Small intestine (tissue), 7 donors: Measurements from ENCODE around the gene SEPTIN6. TPM values are rescaled to one million over a fixed set of nuclear protein-coding genes. Genes with fewer than 3 reads are reported as not detected.
"Not testable (repeated sequence)": the region's sequence is repeated elsewhere in the genome, so short reads cannot be mapped to it uniquely, and the experiment has no call there.

ENCODE experiments used
- DNase-seq, 2 donors: peaks; one replicate each; pipeline versions ENCODE4 v3.0.0 to v3.0.0-alpha.2; 2013
- FAIRE-seq: peaks from 2 replicates; lab custom pipeline; 2012; peaks lifted over from hg19 to GRCh38; lab: Jason Lieb, UNC
- H3K27ac ChIP-seq, 3 donors: one replicate each; pipeline ENCODE4 v1.5.1; 2013; ENCODE audit warnings: low read length in 2 of 3, mild to moderate bottlenecking in 2 of 3, control low read depth in 1 of 3, inconsistent platforms in 1 of 3, low read depth in 1 of 3, moderate library complexity in 1 of 3
- H3K27me3 ChIP-seq, 3 donors: one replicate each; pipeline ENCODE4 v1.6.1; 2013; ENCODE audit warnings: low read length in 3 of 3, inconsistent platforms in 1 of 3; ENCODE audit not compliant: control insufficient read depth in 3 of 3, insufficient read depth in 3 of 3
- H3K36me3 ChIP-seq, 3 donors: one replicate each; pipeline ENCODE4 v1.6.1; 2013; ENCODE audit warnings: low read length in 3 of 3, inconsistent platforms in 1 of 3, low read depth in 1 of 3, mild to moderate bottlenecking in 1 of 3, moderate library complexity in 1 of 3; ENCODE audit not compliant: control insufficient read depth in 3 of 3, insufficient read depth in 2 of 3
- H3K4me1 ChIP-seq, 3 donors: one replicate each; pipeline ENCODE4 v1.6.1; 2013; ENCODE audit warnings: low read length in 2 of 3, inconsistent platforms in 1 of 3, low read depth in 1 of 3, mild to moderate bottlenecking in 1 of 3, moderate library complexity in 1 of 3; ENCODE audit not compliant: control insufficient read depth in 3 of 3, insufficient read depth in 2 of 3
- H3K4me3 ChIP-seq, 3 donors: one replicate each; pipeline ENCODE4 v1.5.1; 2013; ENCODE audit warnings: low read length in 3 of 3, control low read depth in 1 of 3, inconsistent platforms in 1 of 3, low read depth in 1 of 3, mild to moderate bottlenecking in 1 of 3, moderate library complexity in 1 of 3
- H3K9me3 ChIP-seq, 2 donors: one replicate each; pipeline ENCODE4 v1.6.1; 2013; ENCODE audit warnings: low read depth in 1 of 2, low read length in 1 of 2; ENCODE audit not compliant: control insufficient read depth in 2 of 2, insufficient read depth in 1 of 2
- WGBS, 3 donors: extraction: QIAGEN DNeasy Blood & Tissue Kit; methylation state at CpG; one replicate each; pipeline ENCODE4 v1.1.7; 2013; 5-methylcytosine and 5-hydroxymethylcytosine counted together
- polyA plus RNA-seq, 4 donors: library from polyadenylated mRNA; stranded (reverse) in 3 of 4; unstranded in 1 of 4; fragments of 200-250 nt in 3 of 4; fragments of 120-200 nt in 1 of 4; gene quantifications; one replicate each; pipeline versions ENCODE4 v1.2.1 to v1.2.3, GENCODE V29; 2013
- donor health status: healthy with polysubstance abuse.
- donor health status: control.
- donor health status: control.
- donor health status: Bipolar disorder and iron deficiency.
- donor health status: healthy.

The SEPTIN6 gene
- polyA plus RNA-seq, 4 donors = 3.6 to 13.0 (median 6.9) TPM

DNA sequence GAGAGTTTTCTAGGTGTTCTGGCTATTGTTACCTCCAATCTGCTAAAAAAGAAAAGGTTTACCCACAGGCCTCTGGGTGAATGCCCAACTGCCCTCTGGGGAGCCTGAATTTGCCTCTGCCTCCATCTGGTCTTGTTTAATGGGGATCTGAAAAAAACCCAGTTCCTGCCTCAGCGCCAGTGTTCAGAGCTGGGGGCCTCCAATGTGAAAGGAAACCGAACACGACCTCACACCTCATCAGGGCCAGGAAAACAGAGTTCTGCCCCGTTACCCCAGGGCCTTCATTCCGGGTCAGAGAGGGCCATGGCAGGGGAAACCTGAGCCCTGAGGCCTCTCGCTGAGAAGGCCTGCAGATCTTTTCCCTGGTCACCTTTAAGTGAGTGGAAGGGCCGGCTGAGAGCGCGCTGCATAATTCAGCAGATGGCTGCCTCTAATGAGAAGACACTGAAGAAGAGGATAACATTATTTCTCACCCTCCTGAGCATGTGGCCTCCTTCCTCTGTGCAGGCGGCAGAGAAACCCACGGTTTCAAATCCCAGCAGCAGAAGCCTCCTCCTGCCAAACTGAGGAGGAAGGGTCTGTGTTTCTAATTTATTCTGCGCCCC lies 6.8 kb downstream of the SEPTIN6 start:
- no peaks in the 10 kb centered on the region for H3K27me3 ChIP-seq
- H3K9me3 ChIP-seq = no peaks in the 10 kb centered on the region
- no peak overlapping the region for H3K4me3 ChIP-seq
- FAIRE-seq (no peak), DNase-seq (no peak)
- H3K4me1 ChIP-seq = no peaks in the 10 kb centered on the region
- no peaks in the 10 kb centered on the region for H3K36me3 ChIP-seq
- WGBS, 3 donors = 52 to 89% (median 69%) methylated on average over 12 of the region's 12 CpGs
- H3K27ac ChIP-seq = peak overlapping the region; percentile 58 to 98 (median 75)

DNA sequence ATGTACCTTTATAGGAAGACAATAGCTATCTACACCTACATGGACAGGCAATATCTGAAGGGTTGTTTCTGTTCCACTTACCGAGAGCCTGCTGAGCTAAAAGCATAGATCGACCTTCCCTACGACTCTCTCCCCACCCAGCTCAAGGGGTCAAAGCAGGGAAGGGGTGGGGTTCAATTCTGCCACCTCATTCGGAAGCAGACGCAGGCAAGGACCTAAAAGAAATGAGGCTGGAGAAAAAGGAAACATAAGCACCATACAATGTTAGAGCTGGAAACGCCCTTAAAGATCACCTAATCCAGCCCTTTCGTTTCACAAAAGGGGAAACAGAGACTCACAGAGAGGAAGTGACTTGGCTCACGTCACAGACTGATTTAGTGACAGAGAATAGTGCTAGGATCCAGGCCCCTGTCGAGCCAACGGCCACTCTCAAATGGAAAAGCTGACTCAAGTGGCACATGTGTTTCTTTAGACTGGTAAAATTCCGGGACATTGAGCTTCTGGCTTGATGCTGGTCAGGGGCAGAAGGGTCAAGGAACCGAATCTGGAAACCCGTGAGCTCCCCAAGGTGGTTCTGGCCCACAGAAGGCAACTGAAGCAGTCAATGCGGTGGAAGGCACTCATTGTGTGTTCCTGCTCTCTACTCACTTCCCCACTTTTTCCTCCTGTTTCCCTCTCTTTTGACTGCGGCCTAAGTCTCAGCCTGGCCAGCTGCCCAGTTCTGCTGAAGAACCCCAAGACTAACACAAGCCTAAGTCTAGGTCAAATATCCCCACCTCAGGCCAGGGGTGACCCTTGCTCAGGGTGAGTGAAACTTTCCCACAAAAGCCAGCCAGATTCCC lies 7.5 kb downstream of the SEPTIN6 start:
- Histone ChIP-seq H3K36me3 (no peaks in the 10 kb centered on the region), H3K4me1 (no peaks in the 10 kb centered on the region), H3K4me3 (no peak overlapping the region), H3K27ac (peak overlapping the region; percentile 58 to 98 (median 75)), H3K27me3 (no peaks in the 10 kb centered on the region), H3K9me3 (no peaks in the 10 kb centered on the region)
- FAIRE-seq (no peak), DNase-seq (no peak)
- WGBS, 3 donors = 45 to 76% (median 47%) methylated on average over 15 of the region's 15 CpGs

DNA sequence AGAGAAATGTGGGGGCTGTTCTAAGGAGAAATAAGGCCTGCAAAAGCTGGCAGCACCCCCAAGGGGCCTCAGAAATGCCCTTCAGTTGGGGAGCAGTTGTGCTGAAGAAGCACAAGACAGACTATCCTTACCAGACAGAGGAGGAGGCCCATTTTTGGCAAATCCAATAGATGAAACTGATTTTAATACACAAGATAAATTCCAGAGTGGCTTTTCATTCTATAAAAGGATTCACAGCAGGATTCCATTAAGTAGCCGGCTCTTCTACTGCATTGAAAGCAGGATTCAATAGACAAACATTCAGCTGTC lies 8.1 kb downstream of the SEPTIN6 start:
- 45 to 63% (median 60%) methylated on average over 1 of the region's 1 CpG for WGBS, 3 donors
- no peak overlapping the region for H3K4me3 ChIP-seq
- FAIRE-seq = no peak

DNA sequence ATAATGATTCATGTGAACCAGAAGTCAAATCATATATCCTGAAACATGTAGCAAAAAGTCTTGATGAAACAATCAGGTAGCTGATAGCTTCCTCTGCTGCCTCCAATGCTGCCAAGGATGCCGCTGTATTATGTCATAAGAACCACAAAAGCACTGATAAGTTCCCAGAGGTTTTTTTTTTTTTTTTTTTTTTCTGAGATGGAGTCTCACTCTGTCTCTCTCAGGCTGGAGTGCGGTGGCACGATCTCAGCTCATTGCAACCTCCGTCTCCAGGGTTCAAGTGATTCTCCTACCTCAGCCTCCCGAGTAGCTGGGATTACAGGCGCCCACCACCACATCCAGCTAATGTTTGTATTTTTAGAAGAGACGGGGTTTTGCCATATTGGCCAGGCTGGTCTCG lies 8.7 kb downstream of the SEPTIN6 start:
- peak overlapping the region in 2 of 3 donors; percentile 38 to 75 for H3K27ac ChIP-seq
- not testable (repeated sequence) for H3K4me1 ChIP-seq, DNase-seq, FAIRE-seq, H3K4me3 ChIP-seq, H3K9me3 ChIP-seq, H3K36me3 ChIP-seq, H3K27me3 ChIP-seq
- WGBS, 3 donors = 77 to 78% (median 78%) methylated on average over 8 of the region's 8 CpGs

More for the DNA sequence above, 8.1 kb downstream of the SEPTIN6 start:
- Histone ChIP-seq H3K27me3 (no peaks in the 10 kb centered on the region), H3K36me3 (no peaks in the 10 kb centered on the region), H3K27ac (peak overlapping the region; percentile 58 to 98 (median 75)), H3K9me3 (no peaks in the 10 kb centered on the region), H3K4me1 (no peaks in the 10 kb centered on the region)
- DNase-seq = no peak

DNA sequence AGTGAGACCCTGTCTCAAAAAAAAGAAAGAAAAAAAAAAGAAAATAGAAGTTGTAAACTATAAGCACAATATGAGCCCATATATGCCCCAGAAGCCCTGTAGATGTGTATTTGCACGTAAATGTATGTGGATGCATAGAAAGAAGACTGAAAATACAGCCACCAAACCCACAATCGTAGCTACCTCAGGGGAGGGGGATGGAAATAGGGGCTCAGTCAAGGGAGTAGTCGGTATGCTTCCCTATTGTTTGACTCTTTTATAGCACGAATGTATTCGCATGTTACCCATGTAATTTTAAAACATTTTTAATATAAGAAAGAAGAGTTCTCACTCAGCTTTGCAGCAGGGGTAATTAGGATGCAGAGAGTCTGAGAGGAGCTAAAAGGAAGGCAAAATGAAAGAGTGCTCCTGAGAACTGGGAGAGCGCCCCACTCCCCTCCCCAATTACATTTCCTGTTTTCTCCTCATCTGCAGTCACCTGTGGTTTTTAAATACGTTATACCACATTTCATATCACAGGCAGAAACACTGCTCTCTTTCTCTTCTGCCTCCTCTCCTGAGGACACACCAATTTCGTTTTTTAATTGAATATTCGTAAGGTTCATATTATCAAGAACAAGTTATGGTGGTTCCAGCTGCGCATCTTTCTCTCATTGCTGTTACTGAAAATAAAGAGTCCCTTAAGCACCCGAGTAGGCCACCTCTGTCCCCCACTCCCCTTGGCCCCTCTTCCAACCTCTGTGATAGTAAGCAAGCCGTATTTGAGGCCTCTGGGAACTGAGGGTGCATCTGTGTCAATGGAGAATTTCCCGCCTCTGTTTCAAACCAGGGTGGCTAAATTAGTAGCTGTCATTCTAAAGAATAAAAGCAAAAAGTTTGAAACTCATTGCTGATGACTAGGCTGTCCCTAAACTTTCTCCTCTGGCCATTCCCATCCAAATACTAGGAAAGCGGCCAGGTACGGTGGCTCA lies 10.7 kb downstream of the SEPTIN6 start:
- Histone ChIP-seq H3K27ac (peak overlapping the region in 2 of 3 donors; percentile 59 to 82), H3K4me1 (peaks cover 0 to 1% (median 0%) of the 10 kb centered on the region in 3 donors), H3K36me3 (no peaks in the 10 kb centered on the region), H3K4me3 (no peak overlapping the region), H3K9me3 (no peaks in the 10 kb centered on the region), H3K27me3 (no peaks in the 10 kb centered on the region)
- DNase-seq = peak in 1 of 2 donors; percentile 26
- FAIRE-seq = no peak
- WGBS, 3 donors = 58 to 79% (median 72%) methylated on average over 15 of the region's 15 CpGs

DNA sequence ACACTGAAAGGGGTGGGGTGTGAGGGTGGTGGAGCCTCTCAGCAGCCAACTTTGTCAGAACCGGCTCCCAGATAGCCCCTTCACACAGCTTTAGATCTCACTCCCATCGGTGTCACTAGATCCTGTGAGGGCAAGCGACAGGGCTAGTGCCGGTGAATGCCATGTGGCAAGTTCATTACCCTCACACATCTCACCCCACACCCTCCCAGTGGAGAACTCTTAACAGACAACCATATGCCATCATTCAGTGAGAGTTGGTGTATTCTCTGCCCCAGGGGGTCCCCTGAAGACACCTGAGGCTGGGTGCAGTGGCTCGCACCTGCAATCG lies 15.3 kb downstream of the SEPTIN6 start:
- DNase-seq = no peak
- FAIRE-seq = no peak
- H3K4me3 ChIP-seq = no peak overlapping the region
- 71 to 81% (median 71%) methylated on average over 4 to 6 of the region's 6 CpGs for WGBS, 3 donors
- peak overlapping the region in 2 of 3 donors; percentile 9 to 34 for H3K27ac ChIP-seq
- H3K27me3 ChIP-seq = no peaks in the 10 kb centered on the region
- H3K36me3 ChIP-seq = no peaks in the 10 kb centered on the region
- no peaks in the 10 kb centered on the region for H3K9me3 ChIP-seq
- H3K4me1 ChIP-seq = peaks cover 0 to 5% (median 0%) of the 10 kb centered on the region in 3 donors

DNA sequence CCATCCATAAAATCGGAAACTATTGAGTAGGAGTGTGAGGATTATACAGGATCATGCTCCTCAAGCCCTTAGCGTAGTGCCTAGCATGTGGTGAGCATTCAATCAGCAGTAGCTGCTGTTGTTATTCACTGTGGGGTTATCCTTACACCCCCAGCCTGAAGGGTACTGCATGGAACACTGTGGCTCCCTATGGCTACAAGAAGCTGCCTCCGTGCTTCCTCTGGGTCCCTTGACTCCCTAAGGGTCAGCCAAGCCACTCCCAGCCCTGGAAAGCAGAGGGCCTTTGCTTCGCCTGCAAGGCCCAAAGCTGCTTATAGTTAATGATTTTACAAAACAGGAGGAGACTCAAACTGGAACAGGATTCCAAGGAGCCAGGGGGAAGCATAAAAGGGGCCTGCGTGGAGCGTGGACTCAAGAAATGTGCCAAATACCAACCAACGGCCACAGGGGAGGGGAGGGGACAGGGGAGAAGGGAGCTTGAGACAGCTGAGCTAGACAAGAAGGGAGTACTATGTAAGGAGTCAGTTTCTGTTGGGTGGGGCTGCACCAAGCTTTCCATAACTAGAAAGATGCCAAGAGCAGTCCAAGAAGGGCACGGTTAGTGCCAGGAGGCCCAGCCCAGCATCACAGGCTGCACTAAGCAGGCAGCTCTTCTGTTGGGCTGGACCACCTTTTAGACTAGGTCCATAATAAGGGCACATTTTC lies 15.9 kb downstream of the SEPTIN6 start:
- WGBS, 3 donors = 49 to 64% (median 53%) methylated on average over 8 of the region's 8 CpGs
- Histone ChIP-seq H3K27me3 (no peaks in the 10 kb centered on the region), H3K9me3 (no peaks in the 10 kb centered on the region), H3K27ac (peak overlapping the region in 1 of 3 donors; percentile 9), H3K4me3 (no peak overlapping the region), H3K4me1 (peaks cover 0 to 5% (median 0%) of the 10 kb centered on the region in 3 donors), H3K36me3 (no peaks in the 10 kb centered on the region)
- DNase-seq (no peak), FAIRE-seq (no peak)
